H54 (cell line): ENCODE measurements around the gene DIPK2A.

Source experiments
- DNase-seq: peaks from one replicate; pipeline ENCODE4 v3.0.0; 2011; ENCODE audit warnings: low spot score, mixed read lengths; ENCODE audit not compliant: insufficient read length
- FAIRE-seq: peaks from 3 replicates; lab custom pipeline; 2011; peaks lifted over from hg19 to GRCh38; lab: Jason Lieb, UNC
- POLR2A ChIP-seq: IDR thresholded peaks from 2 replicates; pipeline ENCODE4 v1.6.1; 2011; ENCODE audit warnings: low read depth, mild to moderate bottlenecking, low read length

The DIPK2A gene, protein sequence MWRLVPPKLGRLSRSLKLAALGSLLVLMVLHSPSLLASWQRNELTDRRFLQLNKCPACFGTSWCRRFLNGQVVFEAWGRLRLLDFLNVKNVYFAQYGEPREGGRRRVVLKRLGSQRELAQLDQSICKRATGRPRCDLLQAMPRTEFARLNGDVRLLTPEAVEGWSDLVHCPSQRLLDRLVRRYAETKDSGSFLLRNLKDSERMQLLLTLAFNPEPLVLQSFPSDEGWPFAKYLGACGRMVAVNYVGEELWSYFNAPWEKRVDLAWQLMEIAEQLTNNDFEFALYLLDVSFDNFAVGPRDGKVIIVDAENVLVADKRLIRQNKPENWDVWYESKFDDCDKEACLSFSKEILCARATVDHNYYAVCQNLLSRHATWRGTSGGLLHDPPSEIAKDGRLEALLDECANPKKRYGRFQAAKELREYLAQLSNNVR

DNA sequence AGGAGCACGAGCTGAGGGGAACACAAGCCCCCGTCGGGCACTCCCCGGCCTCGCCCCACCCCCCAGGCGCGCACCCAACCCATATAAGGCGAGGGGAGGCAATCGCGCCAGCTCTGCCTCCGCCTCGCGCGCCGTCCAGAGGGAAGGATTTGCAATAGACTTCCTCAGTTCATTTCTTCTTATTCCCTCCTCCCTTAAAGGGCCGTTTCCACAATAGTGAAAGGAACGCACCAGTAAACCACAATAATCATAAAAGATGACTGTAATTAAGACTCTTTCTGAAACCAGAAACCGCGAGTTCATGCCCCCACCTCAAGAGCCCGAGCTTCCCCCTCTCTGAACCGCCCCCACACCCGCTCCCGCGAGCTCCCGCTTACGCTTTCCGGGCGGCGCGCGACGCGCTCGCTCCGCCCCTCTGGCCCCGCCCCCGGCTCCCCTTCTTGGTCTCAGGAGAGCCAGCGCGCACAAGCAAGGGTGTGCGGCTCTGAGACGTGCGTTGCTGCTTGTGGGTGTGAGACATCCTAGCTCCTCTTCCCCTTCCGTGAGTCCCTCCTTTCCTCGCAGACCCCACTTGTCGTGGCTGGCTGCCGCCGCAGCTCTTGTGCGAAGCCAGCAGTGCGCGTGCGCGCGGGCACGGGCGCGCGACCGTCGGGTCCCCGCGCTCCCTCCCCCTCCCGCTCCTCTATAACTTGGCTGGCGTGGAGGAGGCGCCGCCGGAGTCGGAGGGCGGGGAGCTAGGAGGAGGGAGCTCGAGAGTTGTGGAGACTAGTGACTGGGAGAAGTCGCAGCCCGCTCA, at the start of gene DIPK2A:
Gene DIPK2A (plus strand): TSS at position 465 of the 796 bp plus-strand sequence. CDS start 510 bp downstream, outside the sequence.
- DNase-seq = peak; percentile 77
- TF ChIP-seq POLR2A = peak; percentile 93
- FAIRE-seq = peak; percentile 77

DNA sequence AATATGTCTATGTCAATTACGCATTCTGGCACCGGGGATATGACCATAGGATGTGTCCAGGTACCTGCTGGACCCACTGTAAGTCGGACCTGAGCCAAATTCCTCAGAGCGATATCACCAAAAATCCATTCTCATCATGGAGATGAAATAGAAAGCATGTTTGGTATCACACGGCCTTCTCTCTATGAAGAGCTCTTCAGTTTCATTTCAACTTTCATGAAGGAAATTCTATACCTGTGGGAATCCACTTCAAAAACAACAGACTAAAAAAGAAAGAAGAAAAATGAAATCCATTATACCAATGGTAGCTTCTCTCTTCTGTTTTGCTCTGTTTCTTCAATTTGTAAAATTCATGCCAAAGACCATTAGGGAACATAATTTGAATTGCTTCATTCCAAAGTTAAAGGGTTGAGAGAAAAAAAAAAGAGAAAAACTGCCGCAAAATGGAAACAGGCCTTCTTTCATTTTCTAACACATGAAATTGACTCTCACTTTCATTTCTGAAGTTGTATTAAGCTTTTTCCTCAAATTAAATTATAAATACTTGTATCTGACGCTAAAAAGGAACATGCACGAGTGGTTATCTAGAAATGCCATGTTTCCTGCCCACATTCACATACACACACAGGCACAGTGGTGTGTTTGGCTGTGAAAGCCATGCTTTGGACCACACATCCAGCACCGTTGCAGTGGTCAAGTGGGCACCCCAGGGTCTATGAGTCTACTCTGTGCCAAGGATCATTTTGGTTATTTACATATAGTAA, 46.9 kb upstream of the DIPK2A start:
- no peak for TF ChIP-seq POLR2A
- FAIRE-seq (no peak), DNase-seq (no peak)

DNA sequence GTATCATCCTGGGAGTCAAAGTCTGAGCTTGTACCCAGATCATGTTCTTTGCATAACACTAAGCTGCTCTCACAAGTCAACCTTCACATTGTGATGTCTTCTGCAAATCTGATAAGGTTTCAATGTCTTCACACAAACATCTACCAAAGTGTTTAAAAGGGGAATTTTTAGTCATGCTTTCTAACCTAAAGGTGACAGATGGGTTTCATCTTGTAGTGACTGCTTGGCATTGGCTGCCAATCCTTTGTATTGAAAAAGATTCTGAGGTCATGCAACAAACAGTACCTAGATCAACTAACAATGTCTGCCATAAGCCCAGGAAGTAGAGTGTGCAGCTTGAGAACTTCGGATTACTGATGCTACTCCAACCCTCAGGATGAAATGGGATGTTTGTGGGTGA, 43.6 kb upstream of the DIPK2A start:
- TF ChIP-seq POLR2A = no peak
- no peak for DNase-seq
- no peak for FAIRE-seq

DNA sequence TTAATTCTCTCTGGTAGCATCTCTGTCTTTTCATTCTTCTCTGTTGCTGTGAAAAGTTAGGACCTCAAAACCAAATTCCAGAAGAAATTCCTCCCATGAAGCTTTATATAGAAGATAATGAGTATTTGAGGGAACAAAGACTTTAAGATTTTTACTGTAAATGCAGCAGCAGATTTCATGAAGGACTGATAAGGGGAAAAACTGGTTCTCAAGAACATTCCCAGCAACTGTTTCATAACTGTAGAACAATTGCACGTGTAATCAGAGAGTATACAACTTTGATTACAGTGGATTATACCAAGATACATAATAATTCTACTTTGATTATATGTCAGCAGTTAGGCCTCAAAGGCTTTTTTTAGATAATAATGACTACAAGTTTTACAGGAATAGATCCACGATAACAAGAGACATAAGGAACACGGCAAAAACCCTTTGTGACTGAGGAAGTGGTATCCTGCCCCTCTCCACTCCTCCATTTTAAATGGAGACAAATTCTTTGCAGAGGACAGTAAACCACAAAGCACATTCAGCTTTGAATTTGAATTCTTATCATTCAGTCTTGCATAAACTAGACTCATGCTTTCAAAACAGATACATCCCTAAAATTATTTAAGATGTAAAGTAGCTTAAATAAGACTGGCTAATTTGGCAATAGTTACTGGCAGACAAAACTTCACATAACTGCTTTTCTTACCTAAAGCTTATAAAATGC, 42.9 kb upstream of the DIPK2A start:
- FAIRE-seq (no peak), DNase-seq (no peak)
- TF ChIP-seq POLR2A = no peak

DNA sequence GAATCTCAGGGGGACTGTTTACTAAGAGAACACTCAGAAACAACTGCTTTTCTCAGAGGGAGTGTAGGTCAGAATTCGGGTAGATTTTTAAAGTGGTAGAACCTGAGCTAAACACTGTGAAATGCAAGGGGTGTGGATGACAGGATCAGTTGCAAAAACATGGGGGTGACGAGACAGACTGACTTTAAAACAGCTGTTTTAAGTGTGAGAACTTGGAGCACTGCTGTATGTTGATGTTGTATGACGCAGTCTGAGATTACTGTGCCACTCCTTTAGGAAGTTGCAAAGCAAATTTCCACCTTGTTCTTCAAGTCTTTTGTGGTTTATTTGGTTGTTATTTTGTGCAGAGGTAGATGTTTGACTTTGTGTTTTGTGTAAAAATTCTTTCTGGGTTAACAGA, 36.8 kb upstream of the DIPK2A start:
- no peak for TF ChIP-seq POLR2A
- DNase-seq (no peak), FAIRE-seq (no peak)

DNA sequence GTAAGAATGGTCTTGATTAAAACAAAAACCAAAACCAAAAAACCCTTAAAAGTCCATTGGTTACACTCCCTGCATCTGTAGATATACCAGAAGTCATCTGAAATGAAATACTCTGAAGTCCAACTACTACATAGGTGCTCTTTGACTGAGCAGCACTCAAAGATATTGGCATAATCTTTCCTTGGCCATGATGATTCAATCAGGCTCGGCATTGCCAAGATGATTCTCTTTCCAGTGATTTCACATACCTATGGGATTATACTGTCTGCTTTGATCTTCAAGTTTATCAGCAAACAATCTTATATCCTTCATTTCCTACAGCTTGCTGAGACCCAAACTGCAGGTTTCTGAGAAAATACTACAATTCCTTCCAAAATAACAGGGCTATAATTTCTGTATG, 35.9 kb upstream of the DIPK2A start:
- FAIRE-seq (no peak), DNase-seq (no peak)
- TF ChIP-seq POLR2A = no peak

DNA sequence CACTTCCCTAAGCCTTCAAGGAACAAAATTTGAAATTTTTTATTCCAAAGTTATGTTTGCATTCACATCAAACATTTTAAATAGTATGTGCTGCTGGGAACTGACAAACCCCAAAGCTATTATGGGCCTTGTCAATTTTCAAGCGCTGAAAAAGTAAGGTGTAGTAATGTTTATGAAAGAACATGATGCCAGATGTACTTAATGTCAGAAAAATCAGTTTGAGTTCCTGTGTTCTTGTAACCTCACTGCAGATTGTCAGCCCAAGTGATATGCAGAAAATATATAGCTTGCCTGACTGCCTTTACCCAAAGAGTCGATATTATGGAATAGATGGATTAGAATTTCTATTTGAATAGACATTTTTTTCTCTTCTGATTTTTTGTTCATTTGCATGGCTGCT, 20.8 kb upstream of the DIPK2A start:
- FAIRE-seq (no peak), DNase-seq (no peak)
- TF ChIP-seq POLR2A = no peak

DNA sequence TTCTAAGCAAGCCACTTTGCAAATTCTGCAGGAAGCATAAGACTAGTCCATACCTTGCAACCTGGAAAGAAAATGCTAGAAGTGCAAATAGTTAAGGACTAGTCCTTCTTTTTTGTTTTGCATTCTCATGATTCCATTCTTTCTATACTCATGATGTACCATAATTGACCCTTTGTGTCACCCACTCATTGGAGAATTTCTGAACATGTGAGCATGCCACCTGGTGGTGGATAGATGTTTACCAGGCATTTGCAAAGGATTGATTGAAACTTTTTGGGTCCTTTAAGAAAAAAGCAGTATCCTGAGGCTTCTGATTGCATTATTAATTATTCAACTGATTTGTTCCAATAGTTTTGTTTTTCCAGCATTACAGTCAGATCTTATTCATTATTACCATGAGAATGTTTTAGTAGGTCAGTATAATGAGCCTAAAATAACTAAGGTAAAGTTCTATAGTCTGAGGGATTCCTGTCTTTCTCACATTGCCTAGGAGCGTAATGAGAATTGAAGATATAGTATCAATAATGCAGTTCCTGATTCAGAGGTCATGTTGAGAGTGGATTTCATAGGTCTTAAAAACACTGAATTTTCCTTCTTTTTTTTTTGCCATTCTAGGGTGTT, 20.2 kb upstream of the DIPK2A start:
- peak; percentile 74 for FAIRE-seq
- no peak for DNase-seq

DNA sequence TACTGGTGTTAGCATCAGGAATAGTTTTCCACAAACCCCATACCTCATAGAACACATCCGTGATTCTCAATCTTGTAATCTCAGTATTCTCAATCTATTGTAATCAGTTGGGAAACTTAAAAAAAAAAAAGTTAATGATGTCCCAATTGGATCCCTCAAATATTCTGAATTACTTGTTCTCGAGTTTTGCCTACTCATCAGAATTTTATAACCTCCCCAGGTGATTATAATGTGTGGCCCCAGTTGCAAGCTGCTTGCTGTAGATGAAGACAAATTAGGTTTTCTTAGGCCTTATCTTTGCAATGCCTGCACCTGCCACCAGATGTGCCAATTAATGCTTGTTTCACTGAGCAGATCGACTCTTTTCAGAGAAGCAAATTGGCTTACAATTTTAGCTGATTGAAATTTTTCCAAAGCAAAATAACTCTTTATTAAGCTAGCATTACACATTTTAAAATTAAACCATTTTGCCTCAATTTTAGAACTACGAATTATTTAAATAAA, 19.0 kb upstream of the DIPK2A start:
- DNase-seq (no peak), FAIRE-seq (no peak)
- TF ChIP-seq POLR2A = no peak

More for the DNA sequence above, 20.2 kb upstream of the DIPK2A start:
- TF ChIP-seq POLR2A = no peak

DNA sequence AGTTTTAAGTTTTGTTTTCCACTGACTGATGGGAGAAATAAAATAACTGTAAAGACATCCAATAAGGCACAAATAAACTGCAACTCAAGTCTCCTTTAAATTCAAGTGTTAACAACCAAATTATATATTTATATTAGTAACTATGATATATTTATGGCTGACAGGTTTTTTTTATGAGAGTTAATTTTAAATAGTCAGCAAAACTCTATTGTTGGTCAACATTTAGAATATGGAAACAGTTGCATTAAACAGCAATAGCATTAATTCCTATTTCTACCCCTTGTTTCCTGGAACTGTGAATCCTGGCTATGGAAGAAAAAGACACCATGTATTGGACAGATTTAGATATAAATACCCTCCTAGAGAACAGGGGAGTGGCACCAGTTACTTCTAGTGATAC, 16.5 kb upstream of the DIPK2A start:
- DNase-seq (no peak), FAIRE-seq (no peak)
- TF ChIP-seq POLR2A = no peak

DNA sequence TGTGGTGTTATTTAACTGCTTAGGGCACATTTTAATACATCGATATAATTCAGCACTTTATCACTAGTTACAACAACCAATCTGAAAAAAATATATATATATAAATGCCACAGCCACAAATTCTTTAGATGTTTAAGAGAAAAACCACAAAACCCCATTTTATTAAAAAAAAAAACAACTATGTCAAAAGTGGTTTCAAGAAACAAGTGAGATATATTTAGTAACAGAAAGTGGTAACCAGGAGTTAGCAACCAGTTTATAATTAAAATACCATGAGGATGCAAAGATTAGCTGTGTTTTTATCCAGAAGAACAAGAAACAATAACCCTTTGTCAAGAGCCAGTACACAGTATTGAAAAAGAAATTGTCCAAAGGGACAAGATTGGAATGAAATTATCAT, 14.8 kb upstream of the DIPK2A start:
- TF ChIP-seq POLR2A = no peak
- DNase-seq (no peak), FAIRE-seq (no peak)

DNA sequence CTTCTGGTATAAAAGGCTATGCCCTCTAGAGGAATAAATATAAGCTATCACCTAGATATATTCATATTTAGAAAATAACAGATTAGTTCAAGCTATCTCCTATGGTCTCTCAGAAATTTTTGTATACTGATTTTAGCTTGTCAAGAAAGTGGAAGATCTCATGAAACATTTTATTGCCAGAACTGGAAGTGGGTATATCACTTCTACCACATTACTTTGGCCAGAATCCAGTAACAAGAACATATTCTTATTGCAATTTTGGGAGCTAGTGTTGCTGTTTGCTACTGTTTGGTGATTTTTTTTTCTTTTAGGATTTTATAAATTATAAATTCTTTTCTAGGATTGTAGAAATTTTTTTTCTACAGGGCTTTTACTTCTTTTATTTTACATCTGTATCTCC, 14.2 kb upstream of the DIPK2A start:
- DNase-seq = no peak
- no peak for FAIRE-seq
- no peak for TF ChIP-seq POLR2A

DNA sequence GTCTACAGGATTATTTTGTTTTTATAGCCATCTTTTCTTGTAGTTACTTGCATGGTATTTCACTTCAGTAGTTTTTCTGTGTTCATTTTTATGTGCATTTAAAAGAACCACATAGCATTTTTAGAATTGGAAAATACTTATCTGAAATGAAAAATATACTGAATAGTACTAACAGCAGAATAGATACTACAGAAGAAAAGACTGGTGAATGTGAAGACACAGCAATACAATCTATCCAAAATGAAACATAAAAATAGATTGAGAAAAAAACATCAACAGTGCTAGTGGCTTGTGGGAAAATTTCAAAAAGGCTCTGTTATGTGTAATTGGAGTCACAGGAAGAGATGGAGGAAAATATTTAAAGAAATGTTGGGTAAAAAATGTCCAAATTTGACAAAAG, 12.7 kb upstream of the DIPK2A start:
- FAIRE-seq = no peak
- no peak for TF ChIP-seq POLR2A
- no peak for DNase-seq

DNA sequence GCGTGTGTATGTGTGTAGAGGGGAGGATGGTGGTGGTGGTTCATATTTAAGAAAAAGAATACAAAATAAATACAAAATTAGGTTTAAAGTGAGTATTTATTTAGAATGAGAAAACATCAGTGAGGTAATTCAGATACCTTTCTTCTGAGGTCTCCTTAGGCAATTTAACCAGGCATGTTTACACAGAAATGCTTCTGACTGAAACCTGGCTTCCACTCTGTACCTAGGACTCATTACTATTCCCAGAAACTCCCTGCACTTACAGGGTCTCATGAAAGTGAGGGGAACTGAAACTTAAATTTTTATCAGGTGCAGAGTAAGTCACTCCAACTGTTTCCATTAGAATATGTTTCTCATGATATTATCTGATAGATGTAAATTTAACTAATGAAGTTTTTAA, 10.3 kb upstream of the DIPK2A start:
- FAIRE-seq = no peak
- TF ChIP-seq POLR2A = no peak
- DNase-seq = no peak
